ENCODE results near the gene ZNF512B. TPM values are rescaled to one million over a fixed set of nuclear protein-coding genes. Genes with fewer than 3 reads are reported as not detected.
A peak's percentile ranks its signal among the peaks of the same experiment; 100 is the strongest.
"Not testable (repeated sequence)": the region's sequence is repeated elsewhere in the genome, so short reads cannot be mapped to it uniquely, and the experiment has no call there.

Gene ZNF512B
- total and polyA plus RNA-seq, 4 donors, result 8.7 to 18.9 (median 11.8) TPM

DNA sequence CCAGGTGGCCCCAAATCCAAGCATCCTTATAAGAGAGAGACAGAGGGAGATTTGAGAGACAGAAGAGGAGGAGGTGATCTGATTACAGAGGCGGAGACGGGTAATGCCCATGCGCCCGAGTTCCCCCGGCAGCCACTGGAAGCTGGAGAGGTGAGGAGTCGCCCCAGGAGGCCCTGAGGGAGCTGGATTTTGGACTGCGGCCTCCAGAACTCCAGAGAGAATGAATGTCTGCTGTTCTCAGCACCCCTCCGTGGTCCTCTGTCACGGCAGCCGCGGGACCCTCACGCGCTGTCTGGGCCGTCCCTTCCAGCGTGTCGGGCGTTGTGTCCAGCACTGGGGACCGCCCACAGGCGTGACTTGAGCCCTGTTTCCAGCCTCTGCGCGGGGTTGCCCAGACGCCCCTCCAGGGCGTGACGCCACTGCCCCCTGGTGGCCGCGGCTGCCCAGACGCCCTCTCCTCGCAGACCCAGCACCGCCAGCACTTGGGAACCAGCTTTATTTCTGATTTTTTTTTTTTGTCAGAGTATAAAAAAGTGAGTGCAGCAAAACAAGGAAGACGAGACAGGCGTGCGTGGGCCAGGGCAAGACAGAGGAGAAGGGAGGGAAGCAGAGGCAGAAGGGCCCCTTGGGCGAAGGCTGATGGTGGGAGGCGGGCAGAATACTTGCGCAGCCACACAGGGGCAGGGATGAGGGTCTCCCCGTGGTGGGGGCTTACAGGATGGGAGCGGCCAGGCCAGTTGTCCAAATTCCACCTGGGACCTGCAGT lies 4.1 kb upstream of the ZNF512B start:
- Histone ChIP-seq H3K9ac (ENCODE audit: insufficient read depth in 1 of 2, low read length in 2 of 2) (no peak overlapping the region), H3K9me3 (ENCODE audit: control insufficient read depth in 4 of 4, insufficient read depth in 3 of 4, low read length in 3 of 4) (no peaks in the 10 kb centered on the region), H3K27me3 (ENCODE audit: control insufficient read depth in 3 of 3, insufficient read depth in 3 of 3, low read length in 2 of 3) (peaks cover 0 to 4% (median 4%) of the 10 kb centered on the region in 3 donors), H3K4me3 (no peak overlapping the region), H3K36me3 (ENCODE audit: control insufficient read depth in 4 of 4, insufficient read depth in 4 of 4, low read length in 4 of 4) (no peaks in the 10 kb centered on the region), H3K4me1 (ENCODE audit: control insufficient read depth in 5 of 5, insufficient read depth in 5 of 5, low read length in 5 of 5) (peaks cover 0 to 13% (median 5%) of the 10 kb centered on the region in 5 donors), H3K27ac (ENCODE audit: low read depth in 1 of 2, low read length in 1 of 2) (peak overlapping the region in 1 of 2 donors; percentile 5)
- peak; percentile 97 for TF ChIP-seq CTCF (IDR thresholded peaks at IDR 0.05; ENCODE audit: control extremely low read depth, extremely low read depth)
- DNase-seq, result peak; percentile 88 to 92 (median 91)
- ATAC-seq (ENCODE audit: insufficient read depth, low FRiP score), result peak; percentile 93
- WGBS, 2 donors, result 15 to 16% methylated on average over 37 of the region's 37 CpGs

- DNase-seq (no peak), ATAC-seq (ENCODE audit: insufficient read depth, low FRiP score) (no peak)
- no peak for TF ChIP-seq CTCF (IDR thresholded peaks at IDR 0.05; ENCODE audit: control extremely low read depth, extremely low read depth)
- Histone ChIP-seq H3K9me3 (ENCODE audit: control insufficient read depth in 4 of 4, insufficient read depth in 3 of 4, low read length in 3 of 4) (no peaks in the 10 kb centered on the region), H3K27me3 (ENCODE audit: control insufficient read depth in 3 of 3, insufficient read depth in 3 of 3, low read length in 2 of 3) (peaks cover 0 to 2% (median 0%) of the 10 kb centered on the region in 3 donors), H3K4me1 (ENCODE audit: control insufficient read depth in 5 of 5, insufficient read depth in 5 of 5, low read length in 5 of 5) (peaks cover 0 to 11% (median 5%) of the 10 kb centered on the region in 5 donors), H3K9ac (ENCODE audit: insufficient read depth in 1 of 2, low read length in 2 of 2) (no peak overlapping the region), H3K4me3 (no peak overlapping the region), H3K36me3 (ENCODE audit: control insufficient read depth in 4 of 4, insufficient read depth in 4 of 4, low read length in 4 of 4) (peaks cover 0 to 4% (median under 1%) of the 10 kb centered on the region in 4 donors), H3K27ac (ENCODE audit: low read depth in 1 of 2, low read length in 1 of 2) (peak overlapping the region in 1 of 2 donors; percentile 81)
- whole genome bisulfite sequencing, 2 donors, result 92 to 96% methylated on average over 3 of the region's 3 CpGs
Observed at GRCh38 chr20:63973160-63973479, 3.4 kb upstream of the ZNF512B start.

- DNase-seq (no peak), ATAC-seq (ENCODE audit: insufficient read depth, low FRiP score) (no peak)
- TF ChIP-seq CTCF (IDR thresholded peaks at IDR 0.05; ENCODE audit: control extremely low read depth, extremely low read depth), result no peak
- WGBS, 2 donors, result 60 to 63% methylated on average over 18 of the region's 18 CpGs
- Histone ChIP-seq H3K9me3 (ENCODE audit: control insufficient read depth in 4 of 4, insufficient read depth in 3 of 4, low read length in 3 of 4) (no peaks in the 10 kb centered on the region), H3K36me3 (ENCODE audit: control insufficient read depth in 4 of 4, insufficient read depth in 4 of 4, low read length in 4 of 4) (peaks cover 0 to 10% (median 3%) of the 10 kb centered on the region in 4 donors), H3K4me1 (ENCODE audit: control insufficient read depth in 5 of 5, insufficient read depth in 5 of 5, low read length in 5 of 5) (peaks cover 0 to 11% (median 5%) of the 10 kb centered on the region in 5 donors), H3K27ac (ENCODE audit: low read depth in 1 of 2, low read length in 1 of 2) (peak overlapping the region in 1 of 2 donors; percentile 81), H3K9ac (ENCODE audit: insufficient read depth in 1 of 2, low read length in 2 of 2) (no peak overlapping the region), H3K27me3 (ENCODE audit: control insufficient read depth in 3 of 3, insufficient read depth in 3 of 3, low read length in 2 of 3) (no peaks in the 10 kb centered on the region), H3K4me3 (no peak overlapping the region)
Observed at GRCh38 chr20:63972312-63973159, 2.8 kb upstream of the ZNF512B start.

DNA sequence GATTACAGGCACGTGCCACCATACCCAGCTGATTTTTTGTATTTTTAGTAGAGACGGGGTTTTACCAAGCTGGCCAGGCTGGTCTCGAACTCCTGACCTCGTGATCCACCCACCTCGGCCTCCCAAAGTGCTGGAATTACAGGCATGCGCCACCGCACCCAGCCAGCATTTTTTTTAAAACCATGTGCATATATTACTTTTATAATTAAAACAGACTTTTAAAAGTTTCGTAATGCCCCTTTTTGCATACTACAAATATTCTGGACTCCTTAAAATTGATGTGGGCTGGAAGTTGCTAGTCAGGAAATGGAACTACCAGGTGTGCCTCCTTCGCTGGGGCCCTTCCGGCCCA lies 2.2 kb upstream of the ZNF512B start:
- H3K9me3 ChIP-seq (ENCODE audit: control insufficient read depth in 4 of 4, insufficient read depth in 3 of 4, low read length in 3 of 4); ATAC-seq (ENCODE audit: insufficient read depth, low FRiP score); H3K4me3 ChIP-seq; H3K27me3 ChIP-seq (ENCODE audit: control insufficient read depth in 3 of 3, insufficient read depth in 3 of 3, low read length in 2 of 3); H3K9ac ChIP-seq (ENCODE audit: insufficient read depth in 1 of 2, low read length in 2 of 2); H3K27ac ChIP-seq (ENCODE audit: low read depth in 1 of 2, low read length in 1 of 2); DNase-seq: not testable (repeated sequence)
- H3K36me3 ChIP-seq (ENCODE audit: control insufficient read depth in 4 of 4, insufficient read depth in 4 of 4, low read length in 4 of 4), result peaks cover 0 to 16% (median 6%) of the 10 kb centered on the region in 4 donors
- WGBS, 2 donors, result 68 to 79% methylated on average over 10 of the region's 10 CpGs
- peaks cover 0 to 11% (median 5%) of the 10 kb centered on the region in 5 donors for H3K4me1 ChIP-seq (ENCODE audit: control insufficient read depth in 5 of 5, insufficient read depth in 5 of 5, low read length in 5 of 5)
